Activated B cell treated with CpG ODN at 0.5 μM for 24 hours (primary cell): ENCODE results near the gene VPS35L. TPM values are rescaled to one million over a fixed set of nuclear protein-coding genes. Genes with fewer than 3 reads are reported as not detected.

Source experiments
- ATAC-seq: fragments of 200-7000 bp; cut with Tn5 transposase; one replicate; pipeline ENCODE4 v1.10.0; 2021; ENCODE audit warnings: low read depth, mild to moderate bottlenecking, moderate library complexity
- CTCF ChIA-PET: fragments of 350-600 bp; sonication (Branson Sonifier 250); formaldehyde crosslinking; loops from one replicate; lab custom pipeline; 2021; ENCODE audit warnings: antibody characterized with exemption; lab: Charles Lee
- POLR2A ChIA-PET: fragments of 350-600 bp; sonication (Branson Sonifier 250); formaldehyde crosslinking; loops from one replicate; lab custom pipeline; 2021; ENCODE audit warnings: antibody characterized with exemption; lab: Charles Lee
- DNase-seq: peaks from one replicate; pipeline ENCODE4 v3.0.0; 2022
- H3K27ac Mint-ChIP-seq: one replicate; pipeline ENCODE4 v1.8.0; 2020; ENCODE audit warnings: mixed read lengths
- H3K27me3 Mint-ChIP-seq: one replicate; pipeline ENCODE4 v1.8.0; 2021; ENCODE audit warnings: mixed read lengths
- H3K36me3 Mint-ChIP-seq: one replicate; pipeline ENCODE4 v1.8.0; 2021; ENCODE audit warnings: low read depth, mixed read lengths
- H3K4me1 Mint-ChIP-seq: one replicate; pipeline ENCODE4 v1.8.0; 2021; ENCODE audit warnings: mixed read lengths
- H3K4me3 Mint-ChIP-seq: one replicate; pipeline ENCODE4 v1.8.0; 2020; ENCODE audit warnings: mild to moderate bottlenecking, mixed read lengths
- H3K9me3 Mint-ChIP-seq: one replicate; pipeline ENCODE4 v1.8.0; 2020; ENCODE audit warnings: mixed read lengths
- CTCF ChIP-seq: fragments of 200-600 bp; IDR thresholded peaks from one replicate; pipeline ENCODE4 v1.8.0; 2022; ENCODE audit warnings: antibody characterized with exemption, mild to moderate bottlenecking
- intact Hi-C: fragments of 100-400 bp; cut with micrococcal nuclease; formaldehyde crosslinking; loops from one replicate; pipeline ENCODE4 v1.15.1; 2024
- total RNA-seq: library from RNA; stranded (reverse); gene quantifications from 2 replicates; pipeline ENCODE4 v1.2.3, GENCODE V29; 2022

Gene VPS35L
- total RNA-seq, 1 donor from 2014 or later, result 66.0 TPM

- Mint-ChIP-seq H3K4me1 (no peaks in the 10 kb centered on the region), H3K27me3 (no peaks in the 10 kb centered on the region), H3K9me3 (peaks cover 4% of the 10 kb centered on the region), H3K27ac (no peak overlapping the region), H3K36me3 (peaks cover 83% of the 10 kb centered on the region), H3K4me3 (no peak overlapping the region)
- ChIA-PET CTCF (no interaction called here), POLR2A (no interaction called here)
- DNase-seq (no peak), ATAC-seq (no peak)
- no peak for TF ChIP-seq CTCF
- intact Hi-C loops, result no loop called here
Measured at GRCh38 chr16:19607616-19608280, 52.2 kb downstream of the VPS35L start.

- Mint-ChIP-seq H3K4me1 (no peaks in the 10 kb centered on the region), H3K4me3 (no peak overlapping the region), H3K27ac (no peak overlapping the region), H3K27me3 (no peaks in the 10 kb centered on the region), H3K36me3 (peaks cover 86% of the 10 kb centered on the region), H3K9me3 (peaks cover 4% of the 10 kb centered on the region)
- ChIA-PET CTCF (no interaction called here), POLR2A (no interaction called here)
- intact Hi-C loops, result no loop called here
- ATAC-seq (no peak), DNase-seq (no peak)
- TF ChIP-seq CTCF, result no peak
Measured at GRCh38 chr16:19609359-19609758, 53.9 kb downstream of the VPS35L start.

- intact Hi-C loops, result no loop called here
- Mint-ChIP-seq H3K9me3 (peaks cover 4% of the 10 kb centered on the region), H3K27ac (no peak overlapping the region), H3K4me3 (no peak overlapping the region), H3K4me1 (no peaks in the 10 kb centered on the region), H3K36me3 (peaks cover 86% of the 10 kb centered on the region), H3K27me3 (no peaks in the 10 kb centered on the region)
- POLR2A ChIA-PET, result no interaction called here
- ATAC-seq, result no peak
- no peak for TF ChIP-seq CTCF
- DNase-seq, result no peak
- CTCF ChIA-PET, result no interaction called here
Measured at GRCh38 chr16:19610200-19610599, 54.7 kb downstream of the VPS35L start.

- Mint-ChIP-seq H3K27ac (no peak overlapping the region), H3K27me3 (no peaks in the 10 kb centered on the region), H3K9me3 (no peaks in the 10 kb centered on the region), H3K4me3 (no peak overlapping the region), H3K36me3 (peaks cover 73% of the 10 kb centered on the region), H3K4me1 (no peaks in the 10 kb centered on the region)
- intact Hi-C loops, result no loop called here
- ChIA-PET CTCF (no interaction called here), POLR2A (no interaction called here)
- no peak for TF ChIP-seq CTCF
- no peak for ATAC-seq
- DNase-seq, result no peak
Measured at GRCh38 chr16:19613834-19614233, 58.3 kb downstream of the VPS35L start.

- intact Hi-C loops, result no loop called here
- no peak overlapping the region for H3K4me3 Mint-ChIP-seq
- CTCF ChIA-PET, result no interaction called here
Measured at GRCh38 chr16:19616241-19616640, 60.7 kb downstream of the VPS35L start.

More at GRCh38 chr16:19616241-19616640, 60.7 kb downstream of the VPS35L start:
- POLR2A ChIA-PET, result no interaction called here
- H3K27me3 Mint-ChIP-seq, result no peaks in the 10 kb centered on the region
- no peak overlapping the region for H3K27ac Mint-ChIP-seq
- no peak for DNase-seq
- TF ChIP-seq CTCF, result no peak
- no peaks in the 10 kb centered on the region for H3K9me3 Mint-ChIP-seq
- no peak for ATAC-seq
- H3K36me3 Mint-ChIP-seq, result peaks cover 60% of the 10 kb centered on the region
- H3K4me1 Mint-ChIP-seq, result no peaks in the 10 kb centered on the region
